K562 (cell line): ENCODE results near the gene POLD1. TPM values are rescaled to one million over a fixed set of nuclear protein-coding genes. Genes with fewer than 3 reads are reported as not detected.
A peak's percentile ranks its signal among the peaks of the same experiment; 100 is the strongest.

Experiments
- CAMTA2 ChIP-seq: fragments of 250-450 bp; sonication (Bioruptor Pico); conservative IDR thresholded peaks from 2 replicates; pipeline ENCODE4 v1.5.1; 2022
- CBX5 ChIP-seq: IDR thresholded peaks from 2 replicates; pipeline ENCODE4 v1.6.1; 2014; ENCODE audit warnings: low read depth, borderline replicate concordance
- DPF2 ChIP-seq: fragments of 450-650 bp; IDR thresholded peaks from 2 replicates; pipeline ENCODE4 v1.6.1; 2016
- ELF1 ChIP-seq: fragments of 200-800 bp; sonication (Bioruptor generic); IDR thresholded peaks from 2 replicates; pipeline ENCODE4 v1.6.1; 2016; ENCODE audit warnings: missing genetic modification characterization, missing compliant biosample characterization
- FOXM1 ChIP-seq, 2 experiments: fragments of 450-650 bp in 1 of 2; sonication (generic) in 1 of 2; formaldehyde crosslinking in 1 of 2; IDR thresholded peaks; 2 replicates each; pipeline versions ENCODE4 v1.6.1 to v1.9.0; 2017 to 2022; ENCODE audit warnings: low read depth in 2 of 2, mild to moderate bottlenecking in 2 of 2, missing genetic modification reagents in 1 of 2, moderate library complexity in 1 of 2
- GTF2A2 ChIP-seq: IDR thresholded peaks from 2 replicates; pipeline ENCODE4 v1.6.1; 2016; ENCODE audit warnings: mild to moderate bottlenecking, missing genetic modification characterization, missing compliant biosample characterization
- JUN ChIP-seq, 2 experiments: sonication (generic) in 1 of 2; formaldehyde crosslinking in 1 of 2; IDR thresholded peaks; 2 replicates each; pipeline versions ENCODE4 v1.6.1 to v1.8.0; 2012 to 2022; ENCODE audit warnings: borderline replicate concordance in 2 of 2, mild to moderate bottlenecking in 2 of 2, improper control_type of control experiment in 1 of 2, low read depth in 1 of 2, low read length in 1 of 2, missing genetic modification reagents in 1 of 2
- MCM5 ChIP-seq: fragments of 450-650 bp; IDR thresholded peaks from 2 replicates; pipeline ENCODE4 v1.6.1; 2016; ENCODE audit warnings: low read depth
- MTA3 ChIP-seq: fragments of 450-650 bp; formaldehyde crosslinking; IDR thresholded peaks from 2 replicates; pipeline ENCODE4 v1.6.1; 2017; ENCODE audit warnings: mild to moderate bottlenecking, borderline replicate concordance
- MYC ChIP-seq, 2 experiments: fragments of 250-450 bp in 1 of 2; sonication (Bioruptor Pico) in 1 of 2; IDR thresholded peaks; 2 replicates each; pipeline versions ENCODE4 v1.5.1 to v1.6.1; 2012 to 2021; ENCODE audit warnings: low read depth in 2 of 2, borderline replicate concordance in 1 of 2, improper control_type of control experiment in 1 of 2, low read length in 1 of 2, mild to moderate bottlenecking in 1 of 2, moderate library complexity in 1 of 2
- NFYB ChIP-seq: IDR thresholded peaks from 2 replicates; pipeline ENCODE4 v1.6.1; 2011; ENCODE audit warnings: mild to moderate bottlenecking, moderate library complexity; ENCODE audit not compliant: insufficient read length; ENCODE audit errors: extremely low read depth
- NONO ChIP-seq, 2 experiments: fragments of 200-400 bp in 1 of 2; fragments of 450-650 bp in 1 of 2; formaldehyde crosslinking in 1 of 2; IDR thresholded peaks; 2 replicates each; pipeline ENCODE4 v1.6.1; 2017; ENCODE audit warnings: low read depth in 2 of 2, mild to moderate bottlenecking in 2 of 2, moderate library complexity in 2 of 2, low read length in 1 of 2
- RBBP5 ChIP-seq: fragments of 200-600 bp; sonication (generic); IDR thresholded peaks from 2 replicates; pipeline ENCODE4 v1.6.1; 2012; ENCODE audit warnings: borderline replicate concordance, mild to moderate bottlenecking, low read length, control low read depth, inconsistent platforms; ENCODE audit not compliant: insufficient read depth, poor library complexity, severe bottlenecking
- RFX7 ChIP-seq: fragments of 250-450 bp; sonication (Bioruptor Pico); IDR thresholded peaks from 2 replicates; pipeline ENCODE4 v1.5.1; 2021; ENCODE audit warnings: mild to moderate bottlenecking
- SIRT6 ChIP-seq: IDR thresholded peaks from one replicate; pipeline ENCODE4 v1.6.1; 2012; ENCODE audit warnings: low read depth, mild to moderate bottlenecking, control low read depth, inconsistent platforms, low read length, moderate library complexity
- SMAD4 ChIP-seq: fragments of 250-450 bp; sonication (Bioruptor Pico); conservative IDR thresholded peaks from 2 replicates; pipeline ENCODE4 v1.8.0; 2021; ENCODE audit warnings: inconsistent platforms, mild to moderate bottlenecking, moderate library complexity
- SMARCA4 ChIP-seq: fragments of 450-650 bp; IDR thresholded peaks from 2 replicates; pipeline ENCODE4 v1.6.1; 2016
- SMARCE1 ChIP-seq: fragments of 450-650 bp; IDR thresholded peaks from 2 replicates; pipeline ENCODE4 v1.7.1; 2016; ENCODE audit warnings: mild to moderate bottlenecking
- SREBF1 ChIP-seq: fragments of 150-350 bp; IDR thresholded peaks from 2 replicates; pipeline ENCODE4 v1.6.1; 2014; ENCODE audit warnings: antibody characterized with exemption, low read depth, low read length, borderline replicate concordance
- SRF ChIP-seq, 2 experiments: fragments of 250-450, 450-650 bp in 1 of 2; sonication (Bioruptor Pico) in 1 of 2; sonication (generic) in 1 of 2; formaldehyde crosslinking; IDR thresholded peaks; 2 replicates each; pipeline versions ENCODE4 v1.5.0 to v1.5.1; 2020 to 2022; ENCODE audit warnings: mild to moderate bottlenecking in 1 of 2, missing genetic modification reagents in 1 of 2
- SUPT5H ChIP-seq: fragments of 450-650 bp; IDR thresholded peaks from 2 replicates; pipeline ENCODE4 v1.6.1; 2016
- TEAD4 ChIP-seq, 2 experiments: sonication (generic) in 1 of 2; formaldehyde crosslinking in 1 of 2; IDR thresholded peaks; 2 replicates each; pipeline versions ENCODE4 v1.6.1 to v1.8.0; 2012 to 2022; ENCODE audit warnings: borderline replicate concordance in 1 of 2, inconsistent platforms in 1 of 2, low read length in 1 of 2, mild to moderate bottlenecking in 1 of 2, missing genetic modification reagents in 1 of 2
- TRIM24 ChIP-seq, 2 experiments: fragments of 450-650 bp; IDR thresholded peaks; 2 replicates each; pipeline ENCODE4 v1.6.1; 2016
- ZFPM2 ChIP-seq: fragments of 250-450 bp; sonication (Bioruptor Pico); IDR thresholded peaks from 2 replicates; pipeline ENCODE4 v1.5.1; 2022; ENCODE audit warnings: mild to moderate bottlenecking
- ZNF324 ChIP-seq: fragments of 250-450 bp; sonication (Bioruptor Pico); IDR thresholded peaks from 2 replicates; pipeline ENCODE4 v1.4.0; 2020; ENCODE audit warnings: mild to moderate bottlenecking
- ZNF644 ChIP-seq: fragments of 200-800 bp; sonication (Bioruptor generic); IDR thresholded peaks from 2 replicates; pipeline ENCODE4 v1.6.1; 2016; ENCODE audit warnings: low read depth, missing genetic modification characterization, missing compliant biosample characterization
- ZNF79 ChIP-seq: fragments of 250-450 bp; sonication (Bioruptor Pico); IDR thresholded peaks from 2 replicates; pipeline ENCODE4 v1.4.0; 2020; ENCODE audit warnings: low read depth, mild to moderate bottlenecking, moderate library complexity
- polyA plus RNA-seq, 8 experiments: library from polyadenylated mRNA; depleted of rRNA in 4 of 8; stranded (reverse) in 5 of 8; unstranded in 3 of 8; fragments of >200 nt; fragmentation: Nextera tagmentation in 2 of 8; fragmentation: Illumina TruSeq in 1 of 8; extraction: Ambion mirVana in 2 of 8; extraction: Trizol in 1 of 8; gene quantifications; 2 replicates each; pipeline versions ENCODE4 v1.2.1 to v1.2.3, GENCODE V29; 2011 to 2014; ENCODE audit warnings: inconsistent platforms in 1 of 8, missing spikeins in 1 of 8
- total RNA-seq, 7 experiments: library from RNA; depleted of rRNA in 6 of 7; stranded (reverse); fragments of >200 nt in 6 of 7; fragmentation: Illumina TruSeq in 2 of 7; extraction: Trizol in 2 of 7; gene quantifications; 2 replicates each; pipeline versions ENCODE4 v1.2.1 to v1.2.3, GENCODE V29; 2011 to 2021; ENCODE audit warnings: low replicate concordance in 1 of 7
- TF ChIP-seq, protein P1 (sequence below): fragments of 250-450 bp; sonication (Bioruptor Pico); IDR thresholded peaks from 2 replicates; pipeline ENCODE4 v1.4.0; 2020; ENCODE audit warnings: mild to moderate bottlenecking, moderate library complexity

POLD1 gene
- total and polyA plus RNA-seq, 9 of the 15 experiments (the other 6 are each of a cell fraction or from before 2014, with no cell fraction given): 1.3 to 312 (median 47.8) TPM

DNA sequence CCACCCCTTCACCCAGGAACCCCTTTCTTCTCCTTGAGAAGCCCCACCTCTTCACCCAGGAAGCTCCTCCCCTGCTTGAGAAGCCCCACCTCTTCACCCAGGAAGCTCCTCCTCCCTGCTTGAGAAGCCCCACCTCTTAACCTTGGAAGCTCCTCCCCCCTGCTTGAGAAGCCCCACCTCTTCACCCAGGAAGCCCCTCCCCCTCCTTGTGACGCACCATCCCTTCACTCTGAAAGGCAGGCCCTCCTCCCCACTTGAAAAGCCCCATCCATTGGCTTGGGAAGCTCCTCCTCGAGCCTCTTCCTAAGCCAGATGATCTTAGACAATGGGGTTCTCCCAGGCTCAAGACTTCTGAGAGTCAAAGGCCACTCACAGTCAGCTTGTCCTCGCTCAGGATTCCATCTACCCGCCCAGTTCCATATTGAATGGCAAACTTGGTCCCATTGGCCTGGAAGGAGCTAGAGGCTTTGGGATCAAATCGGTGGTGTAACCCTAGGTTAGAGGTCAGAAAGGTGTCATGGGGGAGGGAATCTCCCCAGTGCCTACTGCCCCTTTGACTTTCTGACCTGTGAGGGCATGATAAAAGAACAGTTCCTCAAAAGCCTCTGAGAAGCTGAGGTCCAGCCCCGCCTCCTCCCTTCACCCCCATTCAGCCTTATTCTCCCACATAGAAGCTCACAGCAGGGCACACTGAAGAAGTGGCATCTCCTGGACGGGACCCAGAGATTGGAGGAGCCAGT lies 22.7 kb upstream of the POLD1 start (continued):
- TF ChIP-seq NONO (IDR thresholded peaks at IDR 0.05; ENCODE audit: low read depth in 2 of 2, low read length in 1 of 2) (no peak), RBBP5 (peak; percentile 41), SRF (CRISPR knock-in tag; IDR thresholded peaks at IDR 0.05) (peak in 1 of 2 experiments; percentile 28; a peak in 1 of 4 replicates), GTF2A2 (tag) (no peak), ZFPM2 (no peak), SIRT6 (no peak), TEAD4 (IDR thresholded peaks at IDR 0.05; ENCODE audit: low read length) (peak; percentile 61; the same call in 1 of the 2 replicates), TEAD4 (CRISPR knock-in tag; IDR thresholded peaks at IDR 0.05; ENCODE audit: borderline replicate concordance) (no peak), ZNF79 (CRISPR knock-in tag) (no peak), FOXM1 (IDR thresholded peaks at IDR 0.05; ENCODE audit: low read depth) (no peak), FOXM1 (CRISPR knock-in tag; IDR thresholded peaks at IDR 0.05; ENCODE audit: low read depth) (no peak), CAMTA2 (CRISPR knock-in tag) (no peak), ELF1 (tag) (no peak), ZNF324 (no peak), MYC (IDR thresholded peaks at IDR 0.05; ENCODE audit: low read depth, low read length) (no peak), MYC (CRISPR knock-in tag; IDR thresholded peaks at IDR 0.05; ENCODE audit: borderline replicate concordance, low read depth) (no peak), JUN (IDR thresholded peaks at IDR 0.05; ENCODE audit: borderline replicate concordance, low read depth, low read length) (no peak), JUN (CRISPR knock-in tag; IDR thresholded peaks at IDR 0.05; ENCODE audit: borderline replicate concordance) (no peak), RFX7 (CRISPR knock-in tag) (no peak), SREBF1 (peak; percentile 40; the same call in 1 of the 2 replicates), DPF2 (peak; percentile 63), SUPT5H (no peak), TRIM24 (IDR thresholded peaks at IDR 0.05) (no peak), SMAD4 (CRISPR knock-in tag) (peak; percentile 49; the same call in 1 of the 2 replicates), SMARCA4 (peak; percentile 29; the same call in 1 of the 2 replicates), NFYB (no peak), SMARCE1 (peak; percentile 75; the same call in 1 of the 2 replicates), MTA3 (0 out of 2 replicates have a peak, but pooled peaks have one; percentile 29), MCM5 (no peak), ZNF644 (tag) (no peak), CBX5 (no peak)
- TF ChIP-seq, protein P1, sequence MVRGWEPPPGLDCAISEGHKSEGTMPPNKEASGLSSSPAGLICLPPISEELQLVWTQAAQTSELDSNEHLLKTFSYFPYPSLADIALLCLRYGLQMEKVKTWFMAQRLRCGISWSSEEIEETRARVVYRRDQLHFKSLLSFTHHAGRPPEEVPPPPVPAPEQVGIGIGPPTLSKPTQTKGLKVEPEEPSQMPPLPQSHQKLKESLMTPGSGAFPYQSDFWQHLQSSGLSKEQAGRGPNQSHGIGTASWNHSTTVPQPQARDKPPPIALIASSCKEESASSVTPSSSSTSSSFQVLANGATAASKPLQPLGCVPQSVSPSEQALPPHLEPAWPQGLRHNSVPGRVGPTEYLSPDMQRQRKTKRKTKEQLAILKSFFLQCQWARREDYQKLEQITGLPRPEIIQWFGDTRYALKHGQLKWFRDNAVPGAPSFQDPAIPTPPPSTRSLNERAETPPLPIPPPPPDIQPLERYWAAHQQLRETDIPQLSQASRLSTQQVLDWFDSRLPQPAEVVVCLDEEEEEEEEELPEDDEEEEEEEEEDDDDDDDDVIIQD (CRISPR knock-in tag): no peak
